ENCODE measurements around the gene FGF9. TPM values are rescaled to one million over a fixed set of nuclear protein-coding genes. Genes with fewer than 3 reads are reported as not detected.

Gene FGF9
- total and polyA plus RNA-seq, 2 of the 8 experiments (the other 6 are each of a cell fraction or from before 2014, with no cell fraction given) = 0.02 TPM; not detected in 1

DNA sequence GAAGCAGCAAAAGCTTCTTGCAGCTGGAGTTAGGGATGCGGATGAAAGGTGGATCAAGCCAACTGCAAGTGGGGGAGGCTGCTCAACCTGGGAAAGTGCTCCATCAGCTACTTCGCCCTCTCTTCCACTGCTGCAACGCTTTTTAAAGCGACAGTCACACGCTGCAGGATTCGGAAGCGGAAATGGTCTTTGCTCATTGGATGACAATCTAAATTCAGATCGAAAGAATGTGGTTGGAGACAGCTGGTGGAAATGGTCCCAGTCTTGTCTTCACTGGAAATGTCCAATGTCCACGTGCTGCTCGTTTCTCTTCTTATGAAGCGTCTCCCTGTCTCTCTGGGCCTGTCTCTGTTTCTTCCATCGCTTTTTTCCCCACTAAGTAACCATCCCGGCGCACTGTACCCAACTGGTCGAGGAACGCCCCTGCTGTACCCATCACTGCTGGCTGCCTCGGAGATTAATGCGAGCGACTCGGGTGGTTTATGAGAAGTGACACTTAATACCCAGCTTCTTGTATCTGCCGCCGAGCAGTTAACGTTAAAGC is 2.1 kb upstream of the FGF9 start (continued):
- TF ChIP-seq CREB1 (IDR thresholded peaks at IDR 0.05) = 0 out of 2 replicates have a peak, but pooled peaks have one; percentile 8
- no peak for TF ChIP-seq PHF8 (conservative IDR thresholded peaks at IDR 0.05; ENCODE audit: low read depth, low read length)
- TF ChIP-seq MAFK (IDR thresholded peaks at IDR 0.05; ENCODE audit: low read depth, low read length) = no peak

All from H1 (cell line).